T47D (cell line): Measurements from ENCODE around the gene GRID2.

Experiments used
- DNase-seq, 2 experiments: peaks; one replicate each; pipeline versions ENCODE4 v3.0.0 to v3.0.0-alpha.2; 2011 to 2012; ENCODE audit warnings: low read depth in 1 of 2, low spot score in 1 of 2
- JUND ChIP-seq: IDR thresholded peaks from 2 replicates; pipeline ENCODE4 v1.6.1; 2012; ENCODE audit warnings: low read depth
- in situ Hi-C: cut with HindIII; loops from 2 replicates; pipeline ENCODE4 v1.10.0; 2016; ENCODE audit warnings: low sequenced_read_pairs, low pct_unique_long_range_greater_than_20kb

The GRID2 gene

DNA sequence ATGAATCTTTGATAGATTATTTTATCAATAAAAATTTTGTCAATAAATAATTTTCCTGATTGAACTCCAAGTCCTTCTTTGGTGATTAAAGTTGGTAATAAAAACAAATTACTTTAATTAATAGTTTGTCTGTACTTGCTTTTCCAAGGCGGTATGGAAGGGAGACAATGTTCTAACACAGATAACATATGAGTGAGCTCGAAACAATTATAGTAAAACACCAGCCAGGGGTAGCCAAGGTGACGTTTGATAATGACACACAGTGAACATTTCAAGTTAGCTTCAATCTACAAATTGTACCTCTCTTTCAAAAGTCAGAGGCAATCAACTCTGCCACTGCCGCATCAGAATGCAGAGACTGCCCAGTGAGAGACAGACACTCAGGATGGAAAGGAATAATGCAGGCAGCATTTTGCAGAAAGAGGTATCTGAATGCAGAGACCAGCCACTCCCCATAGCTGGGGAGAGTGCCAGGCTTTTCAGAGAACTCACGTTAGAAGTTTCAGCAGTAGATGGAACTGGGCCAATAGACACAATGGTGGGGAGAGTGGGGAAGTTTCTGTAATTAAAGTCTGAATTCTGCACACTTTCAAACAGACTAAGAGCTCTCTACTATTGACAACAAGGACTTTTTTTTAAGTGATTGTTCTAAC is 1506.7 kb downstream of the GRID2 start:
- in situ Hi-C loops: no loop called here
- DNase-seq: no peak
- no peak for TF ChIP-seq JUND

DNA sequence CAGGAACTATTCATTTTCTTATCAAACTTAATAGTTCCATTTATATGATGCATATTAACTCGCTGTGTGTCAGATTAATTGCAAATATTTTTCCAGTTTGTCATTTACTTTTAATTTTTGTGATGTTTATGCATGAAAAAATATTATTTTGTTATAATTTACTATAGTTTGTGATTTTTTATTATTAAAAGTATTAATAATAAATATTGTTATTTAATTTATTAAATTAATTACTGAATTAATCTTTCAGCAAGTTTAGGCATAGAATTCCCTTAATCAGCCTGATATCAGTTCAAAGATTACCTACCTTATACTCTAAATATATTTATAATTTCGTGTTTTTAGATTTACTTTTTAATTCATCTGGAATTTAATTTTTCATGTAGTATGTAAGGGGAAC is 1509.3 kb downstream of the GRID2 start:
- TF ChIP-seq JUND: no peak
- DNase-seq: no peak
- in situ Hi-C loops: no loop called here

DNA sequence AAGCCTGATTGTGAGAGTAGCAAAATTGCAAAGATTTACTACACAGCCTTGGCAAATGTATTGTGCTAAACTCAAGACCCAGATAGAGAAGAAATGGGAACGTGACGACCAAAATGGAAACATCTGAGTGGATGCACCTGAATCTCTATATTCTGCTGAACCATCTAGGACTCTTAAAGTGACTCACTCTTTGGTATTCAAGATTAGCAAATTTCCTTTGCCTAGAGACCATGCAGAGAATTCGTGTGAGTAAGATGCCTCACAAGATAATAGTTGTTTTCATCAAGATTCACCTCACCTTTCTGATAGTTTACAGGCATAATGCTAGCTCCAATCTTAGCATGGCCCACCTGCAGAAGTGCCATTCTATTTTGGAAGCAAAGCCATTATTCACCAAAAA is 1510.4 kb downstream of the GRID2 start:
- no peak for TF ChIP-seq JUND
- in situ Hi-C loops: no loop called here
- no peak for DNase-seq

DNA sequence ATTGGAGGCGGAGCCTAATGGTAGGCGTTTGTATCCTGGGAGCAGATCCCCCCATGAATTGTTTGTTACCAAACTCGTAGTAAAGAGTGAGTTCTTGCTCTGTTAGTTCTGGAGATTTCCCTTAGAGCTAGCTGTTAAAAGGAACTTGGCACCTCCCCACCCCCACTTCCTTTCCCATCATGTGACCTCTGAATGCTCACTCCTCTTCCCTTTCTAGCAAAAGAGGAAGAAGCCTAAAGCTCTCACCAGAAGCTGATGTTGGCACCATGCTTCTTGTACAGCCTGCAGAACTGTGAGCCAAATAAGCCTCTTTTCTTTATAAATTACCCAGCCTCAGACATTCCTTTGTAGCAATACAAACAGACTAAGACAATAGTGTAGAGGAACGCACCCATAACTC is 1511.0 kb downstream of the GRID2 start:
- in situ Hi-C loops: no loop called here
- DNase-seq: no peak
- TF ChIP-seq JUND: no peak
